SK-N-SH treated with all-trans-retinoic acid at 6 μM for 48 hours (cell line): ENCODE data around the gene FIBIN.
A peak's percentile ranks its signal among the peaks of the same experiment; 100 is the strongest.

Experiments
- ATAC-seq: fragments of 200-7000 bp; cut with Tn5 transposase; 3 replicates; pipeline ENCODE4 v1.9.1; 2020; ENCODE audit warnings: mild to moderate bottlenecking, moderate library complexity
- ARNTL ChIP-seq: fragments of 450-650 bp; formaldehyde crosslinking; IDR thresholded peaks from 2 replicates; pipeline ENCODE4 v1.5.0; 2020; ENCODE audit warnings: low read depth, mild to moderate bottlenecking, moderate library complexity, borderline replicate concordance
- BACH2 ChIP-seq: fragments of 250-450 bp; sonication (Bioruptor Pico); IDR thresholded peaks from 2 replicates; pipeline ENCODE4 v1.9.0; 2021; ENCODE audit warnings: mild to moderate bottlenecking, borderline replicate concordance
- ESRRG ChIP-seq: fragments of 250-450 bp; sonication (Bioruptor Pico); IDR thresholded peaks from 2 replicates; pipeline ENCODE4 v1.6.1; 2021; ENCODE audit warnings: mild to moderate bottlenecking
- GLIS3 ChIP-seq: fragments of 250-450 bp; sonication (Bioruptor Pico); IDR thresholded peaks from 2 replicates; pipeline ENCODE4 v1.5.0; 2020; ENCODE audit warnings: mild to moderate bottlenecking, moderate library complexity
- OSR1 ChIP-seq: fragments of 250-450 bp; sonication (Bioruptor Pico); IDR thresholded peaks from 2 replicates; pipeline ENCODE4 v1.8.0; 2022; ENCODE audit warnings: moderate library complexity, mild to moderate bottlenecking, inconsistent platforms
- PATZ1 ChIP-seq: fragments of 250-450 bp; sonication (Bioruptor Pico); IDR thresholded peaks from 2 replicates; pipeline ENCODE4 v1.8.0; 2020; ENCODE audit warnings: mild to moderate bottlenecking, moderate library complexity, borderline replicate concordance
- PPARA ChIP-seq: fragments of 250-450 bp; sonication (Bioruptor Pico); IDR thresholded peaks from 2 replicates; pipeline ENCODE4 v1.5.0; 2020; ENCODE audit warnings: mild to moderate bottlenecking, borderline replicate concordance
- RARB ChIP-seq: fragments of 250-450 bp; sonication (Bioruptor Pico); IDR thresholded peaks from 2 replicates; pipeline ENCODE4 v1.8.0; 2021; ENCODE audit warnings: mild to moderate bottlenecking, moderate library complexity
- SNAI2 ChIP-seq: fragments of 250-450 bp; sonication (Bioruptor Pico); IDR thresholded peaks from 2 replicates; pipeline ENCODE4 v1.5.0; 2020; ENCODE audit warnings: mild to moderate bottlenecking, moderate library complexity
- TCF4 ChIP-seq: fragments of 250-450 bp; sonication (Bioruptor Pico); IDR thresholded peaks from 2 replicates; pipeline ENCODE4 v1.8.0; 2021; ENCODE audit warnings: mild to moderate bottlenecking, moderate library complexity, borderline replicate concordance
- TSHZ2 ChIP-seq: fragments of 250-450 bp; sonication (Bioruptor Pico); IDR thresholded peaks from 2 replicates; pipeline ENCODE4 v1.5.0; 2020; ENCODE audit warnings: mild to moderate bottlenecking, moderate library complexity
- ZFP3 ChIP-seq: fragments of 250-450 bp; sonication (Bioruptor Pico); IDR thresholded peaks from 2 replicates; pipeline ENCODE4 v1.5.0; 2020; ENCODE audit warnings: mild to moderate bottlenecking, moderate library complexity
- ZFP30 ChIP-seq: fragments of 450-650 bp; formaldehyde crosslinking; IDR thresholded peaks from 2 replicates; pipeline ENCODE4 v1.5.0; 2022; ENCODE audit warnings: mild to moderate bottlenecking, moderate library complexity
- ZNF565 ChIP-seq: fragments of 450-650 bp; formaldehyde crosslinking; conservative IDR thresholded peaks from 2 replicates; pipeline ENCODE4 v1.5.0; 2020; ENCODE audit warnings: low read depth, mild to moderate bottlenecking, moderate library complexity
- ZNF70 ChIP-seq: fragments of 450-650 bp; formaldehyde crosslinking; IDR thresholded peaks from 2 replicates; pipeline ENCODE4 v1.5.0; 2020; ENCODE audit warnings: mild to moderate bottlenecking, moderate library complexity
- TF ChIP-seq, protein P1 (sequence below): fragments of 250-450 bp; sonication (Bioruptor Pico); IDR thresholded peaks from 2 replicates; pipeline ENCODE4 v1.5.1; 2021; ENCODE audit warnings: mild to moderate bottlenecking, moderate library complexity

The FIBIN gene

DNA sequence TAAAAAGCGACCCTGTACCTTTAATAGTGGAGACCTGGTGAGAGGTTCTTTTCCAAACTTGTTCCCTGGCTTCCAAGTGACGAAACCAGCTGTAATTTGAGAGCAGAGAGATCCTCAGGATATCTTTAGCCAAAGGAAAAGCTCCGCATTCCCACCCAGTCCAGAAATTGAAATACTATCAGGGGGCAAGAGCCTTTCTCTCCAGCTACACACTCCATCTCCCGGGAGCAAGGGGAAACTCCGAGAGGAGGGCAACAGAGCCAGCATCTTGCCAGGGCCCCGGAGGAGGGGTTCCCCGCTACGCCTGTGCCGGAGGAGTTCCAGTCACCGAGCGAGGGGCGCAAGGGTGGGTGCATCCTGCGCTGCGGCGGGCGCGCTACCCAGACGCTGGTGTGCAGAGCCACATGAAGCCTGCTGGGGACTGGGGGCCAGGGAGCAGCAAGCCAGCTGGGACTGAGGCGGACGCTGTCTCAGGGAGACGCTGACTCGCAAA lies at the start of gene FIBIN:
Gene FIBIN (plus strand): TSS at position 148 of the 493 bp plus-strand sequence. CDS start 415 bp downstream, outside the sequence.
- ATAC-seq: no peak
- TF ChIP-seq ZFP3 (CRISPR knock-in tag) (no peak), OSR1 (no peak), ZFP30 (no peak), GLIS3 (CRISPR knock-in tag) (no peak), PPARA (CRISPR knock-in tag) (no peak), ZNF565 (CRISPR knock-in tag) (no peak), ARNTL (no peak), ESRRG (CRISPR knock-in tag) (no peak), ZNF70 (CRISPR knock-in tag) (no peak)

GRCh38 chr11:26944866-26945664 lies 48.8 kb upstream of the FIBIN start:
- ATAC-seq: peak; percentile 54
- TF ChIP-seq ZNF565 (CRISPR knock-in tag) (no peak), BACH2 (CRISPR knock-in tag) (no peak), TCF4 (CRISPR knock-in tag) (peak; percentile 37; the same call in 1 of the 2 replicates), ZFP3 (CRISPR knock-in tag) (no peak)
- TF ChIP-seq, protein P1, sequence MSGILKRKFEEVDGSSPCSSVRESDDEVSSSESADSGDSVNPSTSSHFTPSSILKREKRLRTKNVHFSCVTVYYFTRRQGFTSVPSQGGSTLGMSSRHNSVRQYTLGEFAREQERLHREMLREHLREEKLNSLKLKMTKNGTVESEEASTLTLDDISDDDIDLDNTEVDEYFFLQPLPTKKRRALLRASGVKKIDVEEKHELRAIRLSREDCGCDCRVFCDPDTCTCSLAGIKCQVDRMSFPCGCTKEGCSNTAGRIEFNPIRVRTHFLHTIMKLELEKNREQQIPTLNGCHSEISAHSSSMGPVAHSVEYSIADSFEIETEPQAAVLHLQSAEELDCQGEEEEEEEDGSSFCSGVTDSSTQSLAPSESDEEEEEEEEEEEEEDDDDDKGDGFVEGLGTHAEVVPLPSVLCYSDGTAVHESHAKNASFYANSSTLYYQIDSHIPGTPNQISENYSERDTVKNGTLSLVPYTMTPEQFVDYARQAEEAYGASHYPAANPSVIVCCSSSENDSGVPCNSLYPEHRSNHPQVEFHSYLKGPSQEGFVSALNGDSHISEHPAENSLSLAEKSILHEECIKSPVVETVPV (CRISPR knock-in tag): no peak
- TF ChIP-seq, all 23 proteins: peak for 1

- TF ChIP-seq TSHZ2 (CRISPR knock-in tag): no peak
- TF ChIP-seq ZFP3 (CRISPR knock-in tag): peak; percentile 59; the same call in 1 of the 2 replicates
- TF ChIP-seq, all 23 proteins: peak for 1
- ATAC-seq: peak; percentile 35
Measured at GRCh38 chr11:26946257-26946716, 47.6 kb upstream of the FIBIN start.

- TF ChIP-seq PPARA (CRISPR knock-in tag): no peak
- TF ChIP-seq PATZ1 (CRISPR knock-in tag): no peak
- TF ChIP-seq SNAI2 (CRISPR knock-in tag): no peak
- TF ChIP-seq TSHZ2 (CRISPR knock-in tag): no peak
- TF ChIP-seq GLIS3 (CRISPR knock-in tag): no peak
- TF ChIP-seq OSR1: no peak
- TF ChIP-seq RARB (CRISPR knock-in tag): no peak
- peak; percentile 84 for ATAC-seq
Measured at GRCh38 chr11:26947379-26947844, 46.5 kb upstream of the FIBIN start.
